Calu3 (cell line): ENCODE measurements around the gene EIF3K. TPM values are rescaled to one million over a fixed set of nuclear protein-coding genes. Genes with fewer than 3 reads are reported as not detected.
A peak's percentile ranks its signal among the peaks of the same experiment; 100 is the strongest.
"Not testable (repeated sequence)": the region's sequence is repeated elsewhere in the genome, so short reads cannot be mapped to it uniquely, and the experiment has no call there.

Source experiments
- Bru-seq: library from RNA; stranded (reverse); fragments of 400-500 nt; gene quantifications from one replicate; lab custom pipeline; 2021; lab: Mats Ljungman, UMichigan
- BruChase-seq, 2 experiments: library from RNA; stranded (reverse); fragments of 400-500 nt; gene quantifications; one replicate each; lab custom pipeline; 2021; lab: Mats Ljungman, UMichigan
- BruUV-seq: library from RNA; stranded (reverse); fragments of 400-500 nt; replicated peaks from 2 replicates; lab custom pipeline; 2021; lab: Mats Ljungman, UMichigan
- CTCF ChIA-PET: fragments of 300-600 bp; sonication (Branson Sonifier 250); formaldehyde crosslinking; loops from one replicate; lab custom pipeline; 2022; ENCODE audit warnings: antibody characterized with exemption; lab: Charles Lee
- DNase-seq: peaks from one replicate; pipeline ENCODE4 v3.0.0; 2022
- H3K27ac Mint-ChIP-seq: one replicate; pipeline ENCODE4 v1.8.0; 2022; ENCODE audit warnings: mixed read lengths; ENCODE audit not compliant: unreplicated experiment
- H3K27me3 Mint-ChIP-seq: one replicate; pipeline ENCODE4 v1.8.0; 2022; ENCODE audit warnings: mixed read lengths; ENCODE audit not compliant: unreplicated experiment
- H3K36me3 Mint-ChIP-seq: one replicate; pipeline ENCODE4 v1.8.0; 2022; ENCODE audit warnings: mild to moderate bottlenecking, moderate library complexity, mixed read lengths; ENCODE audit not compliant: insufficient read depth, unreplicated experiment
- H3K4me1 Mint-ChIP-seq: one replicate; pipeline ENCODE4 v1.8.0; 2022; ENCODE audit warnings: mild to moderate bottlenecking, low read depth, mixed read lengths; ENCODE audit not compliant: unreplicated experiment
- H3K4me3 Mint-ChIP-seq: one replicate; pipeline ENCODE4 v1.8.0; 2022; ENCODE audit warnings: mild to moderate bottlenecking, low read depth, moderate library complexity, mixed read lengths; ENCODE audit not compliant: unreplicated experiment
- H3K9me3 Mint-ChIP-seq: one replicate; pipeline ENCODE4 v1.8.0; 2022; ENCODE audit warnings: low read depth, mixed read lengths; ENCODE audit not compliant: unreplicated experiment
- CTCF ChIP-seq: fragments of 200-600 bp; IDR thresholded peaks from one replicate; pipeline ENCODE4 v1.8.0; 2022; ENCODE audit warnings: antibody characterized with exemption; ENCODE audit not compliant: unreplicated experiment
- intact Hi-C: fragments of 100-400 bp; cut with micrococcal nuclease; formaldehyde crosslinking; loops from one replicate; pipeline ENCODE4 v1.10.0; 2022; ENCODE audit not compliant: unreplicated experiment
- long read RNA-seq: library from polyadenylated mRNA; stranded (forward); transcript quantifications from one replicate; pipeline ENCODE4 v2.0.0, GENCODE V29; 2022
- total RNA-seq: library from RNA; stranded (reverse); gene quantifications from 2 replicates; pipeline ENCODE4 v1.2.3, GENCODE V29; 2022

The EIF3K gene
- total RNA-seq (334 and 338 TPM in 2 replicates), Bru-seq, nascent RNA (percentile 88 among the genes with signal in this experiment), BruChase-seq, experiment 1, labeled RNA remaining after a 6-hour chase (percentile 88 among the genes with signal in this experiment), BruChase-seq, experiment 2, labeled RNA remaining after a 2-hour chase (percentile 91 among the genes with signal in this experiment)
- long read RNA-seq, transcript EIF3K-213 (8 exons, 760 nt): minor isoform, 10 of 287 reads
- long read RNA-seq, transcript EIF3K-211 (7 exons, 670 nt): minor isoform, 5 of 287 reads
- long read RNA-seq, transcript EIF3K-201 (8 exons, 864 nt): major isoform, 244 of 287 reads
- long read RNA-seq, partial matches to known transcripts: 8 of 287 reads
- long read RNA-seq, other reads (novel, unspliced or antisense): 17 of 287 reads

GRCh38 chr19:38618590-38619360 lies at the start of gene EIF3K:
Gene EIF3K, plus strand, starts transcription at chr19:38619188. Its CDS starts 81 bp downstream, at chr19:38619269.
- H3K27ac Mint-ChIP-seq: peak within 1 kb of the TSS; percentile 98
- H3K4me3 Mint-ChIP-seq: peak within 1 kb of the TSS; percentile 98
- peaks cover 13% of the 10 kb centered on the region for H3K4me1 Mint-ChIP-seq
- intact Hi-C loops: no loop called here
- BruUV-seq: no TSS peak
- no peak for TF ChIP-seq CTCF
- H3K27me3 Mint-ChIP-seq: peaks cover 13% of the 10 kb centered on the region
- no peaks in the 10 kb centered on the region for H3K9me3 Mint-ChIP-seq
- DNase-seq: peak; percentile 99
- H3K36me3 Mint-ChIP-seq: peaks cover 48% of the 10 kb centered on the region
- CTCF ChIA-PET: interaction anchor here (0.6 to 2.4 kb wide), 8 partner anchors 10 to 216 kb away, joined by 3 to 11 read pairs (median 3); partner anchors contain the start of gene FAM98C

GRCh38 chr19:38569368-38569983 lies 49.5 kb upstream of the EIF3K start:
- H3K27me3 Mint-ChIP-seq: peaks cover 50% of the 10 kb centered on the region
- no peak for DNase-seq
- CTCF ChIA-PET: interaction anchor here (0.7 kb wide), 3 partner anchors 11 to 1000 kb away, joined by 3 to 5 read pairs (median 4); no protein-coding TSS in a partner anchor
- H3K4me1 Mint-ChIP-seq: no peaks in the 10 kb centered on the region
- H3K27ac Mint-ChIP-seq: no peak overlapping the region
- no peaks in the 10 kb centered on the region for H3K36me3 Mint-ChIP-seq
- no peak for TF ChIP-seq CTCF
- BruUV-seq: no TSS peak
- H3K9me3 Mint-ChIP-seq: no peaks in the 10 kb centered on the region
- intact Hi-C loops: no loop called here
- no peak overlapping the region for H3K4me3 Mint-ChIP-seq

- no peak overlapping the region for H3K4me3 Mint-ChIP-seq
- no peak for TF ChIP-seq CTCF
- no peak overlapping the region for H3K27ac Mint-ChIP-seq
- H3K9me3 Mint-ChIP-seq: no peaks in the 10 kb centered on the region
- H3K27me3 Mint-ChIP-seq: peaks cover 34% of the 10 kb centered on the region
- CTCF ChIA-PET: no interaction called here
- intact Hi-C loops: no loop called here
- no peak for DNase-seq
- no peaks in the 10 kb centered on the region for H3K36me3 Mint-ChIP-seq
- BruUV-seq: no TSS peak
- H3K4me1 Mint-ChIP-seq: no peaks in the 10 kb centered on the region
Measured at GRCh38 chr19:38571682-38572081, 47.3 kb upstream of the EIF3K start.

GRCh38 chr19:38577826-38578225 lies 41.2 kb upstream of the EIF3K start:
- H3K9me3 Mint-ChIP-seq: no peaks in the 10 kb centered on the region
- CTCF ChIA-PET: no interaction called here
- intact Hi-C loops: no loop called here
- no peak for DNase-seq
- BruUV-seq: no TSS peak
- H3K4me3 Mint-ChIP-seq: no peak overlapping the region
- H3K27me3 Mint-ChIP-seq: no peaks in the 10 kb centered on the region
- no peak overlapping the region for H3K27ac Mint-ChIP-seq
- no peak for TF ChIP-seq CTCF
- no peaks in the 10 kb centered on the region for H3K36me3 Mint-ChIP-seq
- peaks cover 10% of the 10 kb centered on the region for H3K4me1 Mint-ChIP-seq

- CTCF ChIA-PET: interaction anchor here (0.6 to 1.1 kb wide), 3 partner anchors 55 to 321 kb away, joined by 3 to 4 read pairs (median 4); partner anchors contain the start of gene NFKBIB
- BruUV-seq, H3K4me1 Mint-ChIP-seq, H3K27ac Mint-ChIP-seq, intact Hi-C loops, H3K9me3 Mint-ChIP-seq, H3K4me3 Mint-ChIP-seq, H3K27me3 Mint-ChIP-seq, H3K36me3 Mint-ChIP-seq: not testable (repeated sequence)
- DNase-seq: peak; percentile 75
Measured at GRCh38 chr19:38579304-38579703, 39.7 kb upstream of the EIF3K start.
